MG63 (cell line): ENCODE measurements around the gene LIN52. TPM values are rescaled to one million over a fixed set of nuclear protein-coding genes. Genes with fewer than 3 reads are reported as not detected.
"Not testable (repeated sequence)": the region's sequence is repeated elsewhere in the genome, so short reads cannot be mapped to it uniquely, and the experiment has no call there.

Source experiments
- DNase-seq: peaks from one replicate; pipeline ENCODE4 v3.0.0-alpha.2; 2020
- H3K27me3 ChIP-seq: fragments of 250-450 bp; sonication (Bioruptor Pico); 2 replicates; pipeline ENCODE4 v1.5.1; 2020; ENCODE audit warnings: mild to moderate bottlenecking, moderate library complexity
- H3K36me3 ChIP-seq: fragments of 250-450 bp; sonication (Bioruptor Pico); 2 replicates; pipeline ENCODE4 v1.5.1; 2020; ENCODE audit warnings: mild to moderate bottlenecking, moderate library complexity
- H3K4me3 ChIP-seq: fragments of 250-450 bp; sonication (Bioruptor Pico); 2 replicates; pipeline ENCODE4 v1.5.1; 2020; ENCODE audit warnings: mild to moderate bottlenecking, moderate library complexity
- H3K9me3 ChIP-seq: fragments of 250-450 bp; sonication (Bioruptor Pico); 2 replicates; pipeline ENCODE4 v1.5.1; 2020; ENCODE audit warnings: mild to moderate bottlenecking, moderate library complexity
- total RNA-seq: library from RNA; depleted of rRNA; stranded (reverse); fragments of >200 nt; shearing (Covaris generic); gene quantifications from 2 replicates; pipeline ENCODE4 v1.2.3, GENCODE V29; 2014; ENCODE audit warnings: low replicate concordance

Gene LIN52
- total RNA-seq, 1 experiment from 2014 or later = 9.8 TPM

DNA sequence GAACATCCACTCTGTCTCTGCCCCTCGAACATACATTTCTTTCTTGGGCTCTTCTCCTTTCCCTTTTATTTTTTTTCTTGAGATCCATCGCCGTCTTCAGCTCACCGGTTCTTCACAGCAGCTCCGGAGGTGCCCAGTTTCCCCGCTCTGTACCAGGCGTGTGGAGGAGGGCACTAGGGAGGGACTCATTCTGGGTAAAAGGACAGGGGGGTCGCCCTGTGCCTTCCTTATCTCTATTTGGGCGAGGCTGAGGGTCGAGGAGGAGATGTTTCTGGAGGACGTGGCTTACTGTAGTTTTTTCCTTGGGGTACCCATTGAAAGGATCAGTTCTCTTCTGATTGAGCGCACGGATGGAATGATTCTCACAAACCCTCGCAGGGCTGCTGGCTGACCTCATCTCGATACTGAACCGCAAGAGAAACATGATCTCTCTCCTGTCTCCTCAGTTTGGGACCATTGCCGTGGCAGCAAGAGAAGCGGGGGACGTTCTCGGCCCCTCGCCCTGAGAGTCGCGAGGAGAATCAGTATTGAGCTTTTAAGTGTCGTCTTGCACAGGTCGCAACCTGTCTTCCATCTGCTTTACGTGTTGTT lies 386 bp downstream of the LIN52 start:
- H3K9me3 ChIP-seq = no peaks in the 10 kb centered on the region
- no peak for DNase-seq
- no peaks in the 10 kb centered on the region for H3K27me3 ChIP-seq

DNA sequence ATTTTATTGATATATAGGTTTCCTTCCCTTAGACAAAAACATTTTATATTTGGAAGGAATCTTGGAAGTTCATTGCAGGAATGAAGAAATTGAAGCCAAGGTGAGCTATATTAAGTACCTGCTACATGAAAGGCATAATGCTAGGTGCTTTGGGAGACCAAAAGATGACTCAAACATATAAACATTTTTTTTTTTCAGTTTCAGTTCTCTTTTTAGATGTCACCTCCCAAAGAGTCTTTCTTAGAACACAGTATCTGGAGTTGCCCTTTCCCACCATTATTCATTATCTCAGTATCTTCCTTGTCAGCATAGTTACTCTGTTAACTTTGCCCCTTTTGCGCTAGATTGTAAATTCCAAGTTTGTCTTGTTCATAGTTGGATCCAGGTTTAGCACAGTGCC lies 1.1 kb downstream of the LIN52 start:
- Histone ChIP-seq H3K4me3 (peak overlapping the region; percentile 88), H3K27me3 (no peaks in the 10 kb centered on the region)
- DNase-seq = no peak

More for the DNA sequence above, 386 bp downstream of the LIN52 start:
- no peaks in the 10 kb centered on the region for H3K36me3 ChIP-seq
- peak overlapping the region; percentile 88 for H3K4me3 ChIP-seq

DNA sequence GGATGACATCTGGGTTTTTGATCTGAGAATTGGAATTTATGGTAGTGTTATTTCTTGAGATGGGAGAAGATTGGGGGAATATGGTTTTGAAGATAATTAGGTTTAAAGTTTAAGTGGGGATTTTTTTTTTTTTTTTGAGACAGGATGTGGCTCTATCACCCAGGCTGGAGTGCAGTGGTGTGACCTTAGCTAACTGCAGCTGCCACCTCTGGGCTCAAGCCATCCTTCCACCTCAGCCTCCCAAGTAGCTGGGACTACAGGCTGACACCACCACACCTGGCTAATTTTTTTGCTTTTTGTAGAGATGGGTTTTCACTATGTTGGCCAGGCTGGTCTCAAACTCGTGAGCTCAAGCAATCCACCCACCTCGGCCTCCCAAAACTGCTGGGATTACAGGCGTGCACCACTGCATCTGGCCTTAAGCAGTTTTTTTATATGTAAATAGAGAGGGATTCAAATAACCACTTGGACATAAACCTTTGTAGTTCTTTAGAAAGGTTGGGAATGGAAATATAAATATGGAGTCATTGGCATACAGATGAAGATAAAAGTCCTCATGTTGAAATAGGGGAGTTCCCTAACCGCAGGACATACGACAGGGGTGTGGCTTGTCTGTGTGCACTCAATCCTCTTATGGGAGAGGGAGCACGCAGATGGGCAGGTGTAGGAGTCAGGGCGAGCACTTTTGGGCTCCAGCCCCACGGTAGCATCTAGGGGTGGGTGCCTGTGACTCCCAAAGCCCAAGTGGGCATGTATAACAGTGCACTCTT lies 4.7 kb downstream of the LIN52 start:
- H3K4me3 ChIP-seq = no peak overlapping the region
- H3K36me3 ChIP-seq = no peaks in the 10 kb centered on the region
- no peaks in the 10 kb centered on the region for H3K9me3 ChIP-seq
- DNase-seq = no peak
- no peaks in the 10 kb centered on the region for H3K27me3 ChIP-seq

More for the DNA sequence above, 1.1 kb downstream of the LIN52 start:
- no peaks in the 10 kb centered on the region for H3K36me3 ChIP-seq
- no peaks in the 10 kb centered on the region for H3K9me3 ChIP-seq

DNA sequence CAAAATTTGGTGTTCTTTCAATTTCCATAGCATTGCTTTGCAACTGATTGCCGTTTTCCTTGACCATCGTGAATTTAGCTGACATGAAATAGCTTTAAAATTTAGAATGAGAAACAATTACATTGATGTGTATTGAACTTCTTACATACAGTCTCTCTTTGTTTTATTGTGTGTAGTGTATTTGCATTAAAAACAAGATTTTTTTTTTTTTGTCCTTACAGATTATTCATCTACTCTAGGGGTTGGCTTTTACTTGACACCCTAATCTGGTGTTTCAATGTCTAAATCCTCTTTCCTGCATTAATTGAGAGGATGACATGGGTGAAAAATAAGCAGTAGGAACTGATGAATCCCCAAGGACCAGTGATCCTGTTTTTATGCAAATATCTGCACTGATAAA lies 20.6 kb downstream of the LIN52 start:
- no peak overlapping the region for H3K4me3 ChIP-seq
- DNase-seq = no peak
- H3K36me3 ChIP-seq = no peaks in the 10 kb centered on the region
- no peaks in the 10 kb centered on the region for H3K9me3 ChIP-seq
- no peaks in the 10 kb centered on the region for H3K27me3 ChIP-seq

DNA sequence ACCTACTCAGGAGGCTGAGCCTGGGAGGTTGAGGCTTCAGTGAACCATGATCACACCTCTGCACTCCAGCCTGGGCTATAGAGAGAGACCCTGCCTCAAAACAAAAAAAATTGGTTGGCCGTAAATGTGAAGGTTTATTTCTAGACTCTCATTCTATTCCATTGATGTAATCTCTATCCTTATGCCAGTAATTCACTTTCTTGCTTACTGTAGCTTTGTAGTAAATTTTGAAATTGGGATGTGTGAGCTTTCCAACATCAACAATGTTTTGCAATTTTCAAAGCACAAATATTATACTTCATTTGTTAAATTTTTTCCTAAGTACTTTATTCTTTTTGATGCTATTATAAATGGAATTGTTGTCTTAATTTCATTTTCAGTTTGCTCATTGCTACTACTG lies 24.6 kb downstream of the LIN52 start:
- Histone ChIP-seq H3K36me3 (no peaks in the 10 kb centered on the region), H3K4me3 (no peak overlapping the region), H3K9me3 (no peaks in the 10 kb centered on the region), H3K27me3 (no peaks in the 10 kb centered on the region)
- DNase-seq = no peak

DNA sequence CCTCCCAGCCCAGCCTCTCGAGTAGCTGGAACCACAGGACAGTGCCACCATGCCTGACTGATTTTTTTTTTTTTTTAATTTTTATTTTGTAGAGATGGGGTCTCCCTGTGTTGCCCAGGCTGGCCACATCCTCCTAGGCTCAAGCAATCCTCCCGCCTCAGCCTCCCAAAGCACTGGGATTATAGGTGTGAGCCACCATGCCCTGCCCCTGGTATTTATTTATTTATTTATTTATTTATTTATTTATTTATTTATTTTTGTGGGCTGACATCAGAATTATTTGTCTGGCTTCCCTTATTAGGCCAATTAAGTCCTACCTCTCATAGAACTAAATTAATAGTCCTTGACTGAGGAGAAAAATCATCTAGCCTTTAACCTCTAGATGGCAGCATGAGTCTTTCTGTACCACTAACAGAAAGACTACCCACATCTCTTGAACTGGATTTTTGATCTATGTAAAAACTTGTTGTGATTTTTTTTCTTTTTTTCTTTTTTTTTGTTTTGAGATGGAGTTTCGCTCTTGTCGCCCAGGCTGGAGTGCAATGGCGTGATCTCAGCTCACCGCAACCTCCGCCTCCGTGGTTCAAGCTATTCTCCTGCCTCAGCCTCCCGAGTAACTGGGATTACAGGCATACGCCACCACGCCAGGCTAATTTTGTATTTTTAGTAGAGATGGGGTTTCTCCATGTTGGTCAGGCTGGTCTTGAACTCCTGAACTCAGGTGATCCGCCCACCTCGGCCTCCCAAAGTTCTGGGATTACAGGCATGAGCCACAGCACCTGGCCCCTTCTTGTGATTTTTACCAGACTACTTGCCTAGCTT lies 26.9 kb downstream of the LIN52 start:
- not testable (repeated sequence) for H3K36me3 ChIP-seq, H3K9me3 ChIP-seq, H3K4me3 ChIP-seq, H3K27me3 ChIP-seq, DNase-seq

DNA sequence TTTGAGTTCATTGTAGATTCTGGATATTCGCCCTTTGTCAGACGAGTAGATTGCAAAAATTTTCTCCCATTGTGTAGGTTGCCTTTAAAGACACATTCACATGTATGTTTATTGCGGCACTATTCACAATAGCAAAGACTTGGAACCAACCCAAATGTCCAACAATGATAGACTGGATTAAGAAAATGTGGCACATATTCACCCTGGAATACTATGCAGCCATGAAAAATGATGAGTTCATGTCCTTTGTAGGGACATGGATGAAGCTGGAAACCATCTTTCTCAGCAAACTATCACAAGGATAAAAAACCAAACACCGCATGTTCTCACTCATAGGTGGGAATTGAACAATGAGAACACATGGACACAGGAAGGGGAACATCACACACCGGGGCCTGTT lies 40.7 kb downstream of the LIN52 start:
- not testable (repeated sequence) for H3K4me3 ChIP-seq, H3K36me3 ChIP-seq, H3K27me3 ChIP-seq, H3K9me3 ChIP-seq, DNase-seq

DNA sequence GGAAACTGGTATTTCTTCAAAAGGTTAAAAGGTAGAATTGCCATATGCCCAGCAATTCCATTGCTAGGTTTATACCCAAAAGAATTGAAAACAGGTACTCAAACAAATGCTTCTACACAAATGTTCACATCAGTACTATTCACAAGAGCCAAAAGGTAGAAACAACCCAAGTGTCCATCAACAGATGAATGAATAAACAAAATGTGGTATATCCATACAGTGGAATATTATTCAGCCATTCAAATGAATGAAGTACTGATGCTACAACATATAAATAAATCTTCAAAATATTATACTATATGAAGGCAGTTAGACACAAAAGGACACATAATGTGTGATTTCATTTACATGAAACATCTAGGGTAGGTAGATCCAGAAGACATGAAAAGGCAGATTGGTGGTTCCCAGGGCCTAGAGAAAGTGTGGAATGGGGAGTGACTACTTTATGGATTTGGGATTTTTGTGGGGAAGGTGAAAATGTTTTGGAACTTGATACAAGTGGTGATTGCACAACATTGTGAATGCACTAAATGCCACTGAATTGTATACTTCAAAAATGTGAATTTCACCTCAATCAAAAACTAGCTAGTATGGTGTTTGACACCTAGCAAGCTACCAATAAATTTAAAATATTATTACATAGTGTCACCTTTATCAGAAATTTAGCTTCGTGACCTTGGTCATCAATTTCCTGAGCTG lies 41.7 kb downstream of the LIN52 start:
- no peaks in the 10 kb centered on the region for H3K9me3 ChIP-seq
- H3K4me3 ChIP-seq = no peak overlapping the region
- DNase-seq = no peak
- no peaks in the 10 kb centered on the region for H3K27me3 ChIP-seq
- no peaks in the 10 kb centered on the region for H3K36me3 ChIP-seq

DNA sequence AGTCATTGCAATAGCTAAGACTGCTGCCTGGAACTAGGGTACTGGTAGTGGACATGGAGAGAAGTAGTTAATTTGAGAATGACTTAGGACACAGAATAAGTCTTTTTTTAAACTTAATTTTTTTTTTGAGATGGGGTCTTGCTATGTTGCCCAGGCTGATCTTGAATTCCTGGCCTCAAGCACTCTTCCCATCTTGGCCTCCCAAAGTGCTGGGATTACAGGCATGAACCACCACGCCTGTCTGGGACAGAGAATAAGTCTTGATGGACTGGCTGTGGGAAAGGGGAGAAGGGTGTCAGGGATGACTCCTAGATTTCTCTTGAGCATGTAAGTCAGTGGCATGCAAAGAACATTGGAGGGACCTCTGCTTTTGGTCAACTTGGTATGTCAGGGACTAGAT lies 42.9 kb downstream of the LIN52 start:
- no peak for DNase-seq
- Histone ChIP-seq H3K27me3 (no peaks in the 10 kb centered on the region), H3K36me3 (no peaks in the 10 kb centered on the region), H3K4me3 (no peak overlapping the region), H3K9me3 (no peaks in the 10 kb centered on the region)

DNA sequence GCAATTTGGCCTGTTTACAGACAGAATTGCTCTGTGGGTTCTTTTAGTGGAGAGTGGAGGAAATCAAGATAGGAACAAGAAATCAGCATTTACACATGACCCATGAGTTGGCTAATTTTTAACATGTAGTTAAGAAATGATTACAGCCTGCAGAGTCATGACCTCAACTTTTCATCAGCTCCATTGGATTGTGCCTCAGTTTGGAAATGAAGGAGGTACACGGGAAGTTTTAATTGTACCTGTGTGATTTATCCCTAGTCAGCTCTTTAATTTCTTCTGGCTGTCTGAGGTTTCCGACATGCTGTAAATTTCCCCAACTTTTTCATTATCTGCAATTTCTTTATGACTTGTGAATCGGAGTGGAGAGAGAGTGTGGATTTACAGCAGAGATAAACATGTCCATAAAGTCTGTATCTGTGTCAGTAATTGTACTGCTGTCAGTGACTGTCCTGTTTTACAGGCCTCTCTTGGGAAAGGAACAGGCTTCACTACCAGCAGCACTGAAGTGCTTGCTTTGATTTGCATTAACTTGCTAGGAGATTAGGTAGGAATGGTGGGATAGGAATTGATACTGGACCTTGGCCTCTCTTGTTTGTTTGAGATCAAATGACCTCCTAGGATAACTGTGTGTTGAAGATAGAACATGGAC lies 49.2 kb downstream of the LIN52 start:
- Histone ChIP-seq H3K9me3 (no peaks in the 10 kb centered on the region), H3K27me3 (no peaks in the 10 kb centered on the region), H3K36me3 (no peaks in the 10 kb centered on the region), H3K4me3 (no peak overlapping the region)
- DNase-seq = no peak

DNA sequence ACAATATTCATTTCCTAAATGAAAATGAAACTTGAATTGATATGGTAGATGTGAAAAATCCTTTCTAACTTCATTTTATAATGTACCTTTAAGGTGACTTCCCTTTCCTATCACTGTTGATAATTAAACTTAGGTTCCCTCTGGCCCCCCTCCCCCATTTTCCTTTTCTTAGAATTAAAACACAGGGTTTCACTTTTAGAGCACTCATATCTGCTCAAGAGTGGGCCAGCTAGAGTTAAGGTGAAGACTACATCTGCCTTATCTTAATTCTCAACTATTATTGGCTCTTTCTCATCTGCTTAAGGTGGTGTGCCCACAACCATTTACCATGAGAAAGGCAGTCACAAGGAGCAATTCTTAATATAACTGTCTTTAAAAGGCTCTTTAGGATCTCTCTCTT lies 49.7 kb downstream of the LIN52 start:
- Histone ChIP-seq H3K9me3 (no peaks in the 10 kb centered on the region), H3K36me3 (no peaks in the 10 kb centered on the region), H3K4me3 (no peak overlapping the region), H3K27me3 (no peaks in the 10 kb centered on the region)
- no peak for DNase-seq

DNA sequence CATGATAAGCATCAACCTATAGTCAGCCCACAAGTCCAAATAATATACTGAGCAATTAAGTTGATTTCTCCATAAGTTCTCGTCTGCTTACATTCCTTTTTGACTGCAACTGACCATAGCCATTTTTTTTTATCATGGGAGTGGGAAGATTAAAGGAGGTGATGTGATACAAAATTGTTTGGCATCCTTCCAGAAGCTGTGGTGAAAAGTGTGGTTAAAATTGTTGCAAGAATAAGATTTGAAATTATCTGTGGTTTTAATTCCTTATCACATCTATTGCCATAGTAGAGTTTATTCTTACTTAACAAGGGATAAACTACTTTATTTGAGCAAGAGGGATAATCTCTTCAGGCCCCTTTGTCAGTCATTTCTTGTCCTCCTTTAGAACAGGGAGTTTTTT lies 50.7 kb downstream of the LIN52 start:
- Histone ChIP-seq H3K27me3 (no peaks in the 10 kb centered on the region), H3K9me3 (no peaks in the 10 kb centered on the region), H3K36me3 (no peaks in the 10 kb centered on the region), H3K4me3 (no peak overlapping the region)
- no peak for DNase-seq

DNA sequence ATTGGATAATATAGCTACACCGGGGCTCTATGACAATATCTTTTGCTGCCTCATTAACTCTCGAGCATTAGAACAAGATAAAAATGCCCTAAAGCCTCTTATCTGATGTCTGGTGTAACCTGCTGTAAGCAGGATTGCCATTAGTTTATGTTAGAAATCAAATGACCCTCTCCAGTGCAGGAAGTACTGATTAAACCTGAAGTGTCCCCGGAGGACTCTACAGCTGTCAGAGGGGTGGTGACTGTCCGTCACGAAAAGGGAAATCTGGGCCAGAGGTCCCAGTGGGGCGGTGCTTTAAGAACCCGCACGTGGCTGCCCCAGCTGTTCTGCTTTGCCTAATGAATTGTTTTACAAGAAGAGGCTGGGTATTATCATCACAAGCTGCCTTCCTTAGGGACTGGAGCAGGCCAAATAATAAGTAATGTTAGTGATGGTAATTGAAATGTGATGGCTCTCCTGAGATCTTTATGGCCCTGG lies 55.7 kb downstream of the LIN52 start:
- no peak for DNase-seq
- Histone ChIP-seq H3K27me3 (no peaks in the 10 kb centered on the region), H3K9me3 (no peaks in the 10 kb centered on the region), H3K4me3 (no peak overlapping the region), H3K36me3 (no peaks in the 10 kb centered on the region)

DNA sequence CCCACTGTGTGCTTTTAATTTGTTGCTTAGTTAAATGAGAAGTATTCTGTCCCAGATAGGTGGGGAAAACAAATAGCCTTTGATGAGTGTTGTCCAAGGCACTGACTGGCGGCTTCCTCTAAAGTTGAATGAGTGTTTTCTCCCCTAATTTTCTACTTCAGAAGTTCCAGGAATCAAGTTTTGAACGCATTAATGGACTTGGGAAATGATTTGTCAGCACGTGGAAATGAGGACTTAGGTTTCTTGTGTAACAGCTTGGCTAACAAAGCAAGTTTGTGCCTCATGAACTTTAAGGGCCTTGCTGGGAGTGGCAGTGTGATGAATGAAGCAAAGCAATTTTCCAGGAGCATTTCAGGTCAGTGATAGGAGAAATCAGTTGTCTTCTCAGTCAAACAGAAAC lies 56.9 kb downstream of the LIN52 start:
- Histone ChIP-seq H3K27me3 (no peaks in the 10 kb centered on the region), H3K9me3 (no peaks in the 10 kb centered on the region), H3K4me3 (no peak overlapping the region), H3K36me3 (no peaks in the 10 kb centered on the region)
- DNase-seq = no peak

DNA sequence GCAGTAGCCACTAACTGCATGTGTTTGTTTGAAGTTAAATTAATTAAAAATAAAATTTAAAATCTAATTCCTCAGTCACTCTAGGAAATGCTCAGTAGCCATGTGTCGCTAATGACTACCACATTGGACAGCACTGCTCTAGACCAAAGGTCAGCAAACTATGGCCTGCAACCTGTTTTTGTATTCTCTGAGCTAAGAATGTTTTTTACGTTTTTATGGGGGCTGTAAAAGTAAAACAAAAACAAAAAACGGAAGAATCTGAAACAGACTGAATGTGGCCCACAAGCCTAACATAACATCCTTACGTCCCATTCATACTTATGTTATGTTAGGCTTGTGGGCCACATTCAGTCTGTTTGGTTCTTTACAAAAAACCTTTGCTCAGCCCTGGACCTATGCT lies 57.8 kb downstream of the LIN52 start:
- Histone ChIP-seq H3K27me3 (no peaks in the 10 kb centered on the region), H3K9me3 (no peaks in the 10 kb centered on the region), H3K36me3 (no peaks in the 10 kb centered on the region), H3K4me3 (no peak overlapping the region)
- DNase-seq = no peak

DNA sequence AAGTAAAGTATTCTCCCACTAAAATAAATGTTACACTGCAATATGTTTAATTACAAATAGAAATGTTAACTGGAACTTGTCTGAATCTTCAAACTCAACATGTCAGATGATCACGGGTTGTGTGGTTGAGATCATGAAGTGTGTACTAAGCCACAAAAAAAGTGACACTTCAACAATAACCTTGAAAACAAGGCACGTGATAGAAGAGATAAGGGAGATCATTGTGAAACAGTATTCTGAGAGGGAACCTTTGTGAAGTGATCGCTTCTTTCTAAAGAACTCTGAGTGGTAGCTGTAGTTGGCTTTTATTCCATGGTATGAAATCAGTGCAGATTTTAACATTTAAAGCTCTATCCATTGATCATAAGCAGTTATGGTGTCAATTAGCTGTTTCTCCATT lies 60.0 kb downstream of the LIN52 start:
- no peak for DNase-seq
- Histone ChIP-seq H3K27me3 (no peaks in the 10 kb centered on the region), H3K36me3 (no peaks in the 10 kb centered on the region), H3K9me3 (no peaks in the 10 kb centered on the region), H3K4me3 (no peak overlapping the region)
